CD4-positive, alpha-beta T cell treated with Interleukin-6 for 4 hours (primary cell): Measurements from ENCODE around the gene ELL.

Experiments
- DNase-seq: peaks from one replicate; pipeline ENCODE4 v3.0.0-alpha.2; 2020; ENCODE audit warnings: mixed read lengths

Gene ELL

DNA sequence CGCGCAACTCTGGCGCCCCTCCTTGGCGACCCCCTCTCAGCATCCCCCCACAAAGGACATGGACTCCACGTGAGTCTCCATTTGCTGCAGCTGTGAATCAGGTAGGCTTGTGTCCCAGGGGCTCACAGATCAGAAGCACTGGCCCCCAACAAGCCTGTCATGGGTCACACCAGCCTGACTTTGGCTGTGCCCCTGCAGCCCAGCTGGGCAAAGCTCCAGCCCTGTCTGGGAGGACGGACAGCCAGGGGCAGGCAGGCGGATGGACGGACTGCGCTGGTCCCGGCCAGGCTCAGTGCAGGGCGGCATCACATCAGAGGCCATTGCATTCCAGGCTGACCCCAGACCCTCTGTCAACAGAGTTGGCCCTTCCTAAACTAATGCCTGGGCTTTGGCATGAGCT lies 55.5 kb downstream of the ELL start:
- DNase-seq = no peak

DNA sequence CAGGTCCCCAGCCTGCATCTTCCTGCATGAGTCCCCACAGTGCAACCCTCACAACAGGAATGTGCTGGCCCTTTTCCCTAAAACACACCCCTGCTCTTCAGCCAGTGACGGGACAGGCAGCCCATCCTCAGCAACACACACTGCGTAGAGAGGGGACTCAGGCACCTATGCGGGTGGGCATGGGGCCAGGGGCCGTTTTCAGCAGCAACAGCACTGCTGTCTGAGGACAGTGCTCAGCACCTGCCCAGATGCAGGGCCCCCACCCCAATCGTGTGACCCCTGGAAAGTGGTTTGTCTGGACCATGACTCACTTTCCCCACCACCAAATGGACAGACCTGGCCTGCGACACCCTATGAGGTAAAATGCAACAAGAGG lies 55.9 kb downstream of the ELL start:
- no peak for DNase-seq

DNA sequence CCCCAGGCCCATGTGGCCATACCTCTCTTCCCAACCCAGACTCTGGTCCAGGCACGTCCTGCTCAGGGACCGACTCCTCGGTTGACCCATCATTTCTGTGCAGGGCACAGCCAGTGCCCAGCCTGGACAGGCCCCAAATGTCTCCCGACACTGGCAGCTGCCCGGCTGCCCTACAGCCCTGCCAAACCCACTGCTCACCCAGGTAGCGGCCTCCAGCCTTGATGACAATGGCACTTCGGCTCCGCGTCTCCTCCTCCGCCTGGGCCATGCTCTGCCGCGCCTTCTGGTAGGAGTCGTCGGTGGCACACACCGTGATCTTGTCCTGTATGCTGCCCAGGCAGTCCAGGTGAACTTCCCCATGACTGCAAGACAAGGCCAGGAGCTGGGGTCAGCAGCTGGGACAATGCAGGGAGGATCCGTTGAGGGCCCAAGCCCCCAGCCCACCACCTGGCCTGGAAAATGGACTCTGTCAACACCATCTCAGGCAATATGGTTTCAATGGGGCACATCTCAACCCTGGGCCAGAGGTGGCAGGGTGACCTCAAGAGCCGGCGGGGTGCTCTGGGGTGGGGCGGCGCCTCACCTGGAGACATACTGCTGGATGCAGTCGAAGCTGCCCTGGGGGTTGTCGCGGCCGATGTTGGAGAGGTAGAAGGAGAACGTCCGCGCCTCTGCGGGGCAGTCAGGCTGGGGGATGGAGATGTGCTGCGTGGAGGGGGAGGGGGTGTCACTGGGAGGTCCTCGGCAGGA lies 56.5 kb downstream of the ELL start:
- no peak for DNase-seq

DNA sequence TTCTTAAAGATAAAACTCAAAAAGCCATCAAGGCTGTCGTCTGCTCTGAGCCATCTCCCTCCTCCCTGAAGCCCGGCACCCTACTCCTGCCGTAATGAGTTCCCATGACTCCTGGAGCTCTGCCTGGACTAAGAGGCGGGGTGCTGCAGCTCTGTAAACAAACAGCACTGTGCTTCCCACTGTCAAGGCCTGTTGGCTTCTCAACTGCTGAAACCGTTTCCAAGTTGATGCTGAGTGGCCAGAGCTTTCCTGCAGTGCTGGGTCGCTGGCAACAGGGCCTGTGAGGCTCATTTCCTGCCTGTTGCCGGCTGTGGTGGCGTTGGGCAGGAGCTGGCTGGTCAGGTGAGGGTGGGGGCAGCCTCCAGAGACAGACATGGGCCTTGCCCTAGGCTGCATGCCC lies 57.2 kb downstream of the ELL start:
- DNase-seq = no peak

DNA sequence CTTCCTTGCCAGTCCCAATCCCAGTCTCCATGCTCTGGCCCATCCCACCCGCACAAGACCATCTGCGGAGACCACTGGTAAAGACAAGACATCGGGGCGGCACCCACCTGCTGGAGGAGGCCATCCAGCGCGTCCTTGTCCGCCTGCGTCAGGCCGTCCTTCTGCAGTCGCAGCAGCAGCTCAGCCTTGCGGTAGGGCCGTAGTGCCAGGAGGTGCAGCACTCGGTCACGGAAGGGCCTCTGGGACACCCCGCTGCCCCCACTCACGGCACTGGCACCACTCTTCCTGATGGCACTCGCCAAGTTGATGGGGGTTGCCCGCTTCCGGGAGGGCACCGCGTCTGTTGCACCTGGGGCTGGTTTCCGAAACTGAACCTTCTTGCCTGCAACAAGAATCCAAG lies 60.4 kb downstream of the ELL start:
- no peak for DNase-seq

DNA sequence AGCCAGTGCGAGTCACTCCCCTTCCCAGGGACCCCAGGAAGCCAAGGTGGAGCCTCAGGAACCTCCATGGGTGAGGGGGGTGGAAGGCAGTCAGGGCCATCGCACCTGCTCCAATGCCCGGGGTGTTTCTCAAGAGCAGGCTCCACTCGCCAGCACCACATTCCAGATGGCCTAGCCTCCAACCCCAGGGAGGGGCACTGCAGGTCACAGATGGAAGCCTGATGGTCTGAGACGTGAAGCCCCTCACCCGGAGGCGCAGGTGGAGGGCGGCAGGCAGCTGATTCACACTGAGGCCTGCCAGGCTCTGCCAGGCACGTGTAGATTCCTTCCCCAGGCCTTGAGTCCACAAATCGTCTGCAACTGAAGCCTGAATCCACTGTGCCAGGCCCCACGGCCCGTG lies 61.0 kb downstream of the ELL start:
- DNase-seq = no peak

DNA sequence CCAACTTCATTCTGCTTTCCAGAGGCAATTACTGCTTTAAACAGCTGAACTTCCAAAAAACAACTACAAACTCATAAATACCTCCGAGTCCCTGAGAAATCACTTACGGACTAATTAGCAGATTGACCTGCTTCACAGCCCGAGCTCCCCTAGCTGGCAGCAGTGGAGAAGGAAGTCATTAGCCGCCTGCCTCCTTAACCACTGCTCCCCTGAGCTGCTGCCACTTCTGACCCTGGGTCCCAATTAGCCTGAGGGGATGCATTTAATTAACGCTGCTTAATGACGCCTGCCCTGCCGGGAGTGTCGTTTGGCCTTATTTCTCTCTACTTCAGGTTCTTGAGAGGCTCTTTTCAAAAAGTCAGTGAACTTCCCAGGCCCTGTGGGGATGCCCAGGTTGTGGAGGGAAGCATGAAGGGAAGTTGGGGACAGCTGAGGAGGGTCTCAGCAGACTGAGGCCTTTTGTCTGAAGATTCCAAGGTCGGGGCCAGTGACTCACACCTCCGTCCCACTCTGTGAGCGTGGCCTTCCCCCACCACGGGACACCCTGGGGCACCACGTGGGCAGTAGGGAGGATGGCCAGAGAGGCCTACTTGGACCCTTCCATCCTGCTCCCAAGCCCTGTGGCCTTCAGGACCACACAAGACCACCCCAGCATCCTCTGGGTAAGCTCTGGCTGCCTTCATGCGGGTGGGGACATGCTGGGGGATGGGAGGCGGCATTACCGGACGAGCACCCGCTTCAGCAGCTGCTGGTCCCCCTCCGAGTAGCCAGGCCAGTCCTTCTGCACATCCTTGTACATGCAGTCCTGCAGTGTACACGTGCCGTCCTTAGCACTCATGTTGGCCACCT lies 64.2 kb downstream of the ELL start:
- DNase-seq = no peak

DNA sequence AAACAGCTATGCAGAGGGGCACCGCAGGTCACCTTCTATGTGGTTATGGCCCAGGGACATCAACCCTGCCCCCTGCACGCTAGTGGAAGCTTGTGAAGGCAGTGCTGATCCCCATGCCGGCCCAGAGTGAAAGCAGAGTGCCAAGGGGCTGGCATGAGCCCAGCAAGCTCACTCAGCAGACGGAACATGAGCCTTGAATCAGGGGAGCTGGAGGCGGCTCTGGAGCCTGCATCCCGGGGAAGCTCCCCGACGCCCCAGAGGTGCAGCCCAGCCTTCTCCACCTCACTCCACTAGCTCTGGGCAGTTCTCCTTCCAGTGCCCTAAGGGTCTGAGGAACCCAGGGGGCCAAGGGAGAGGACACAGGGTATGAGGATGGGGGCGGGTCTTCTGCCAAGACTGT lies 64.9 kb downstream of the ELL start:
- no peak for DNase-seq

DNA sequence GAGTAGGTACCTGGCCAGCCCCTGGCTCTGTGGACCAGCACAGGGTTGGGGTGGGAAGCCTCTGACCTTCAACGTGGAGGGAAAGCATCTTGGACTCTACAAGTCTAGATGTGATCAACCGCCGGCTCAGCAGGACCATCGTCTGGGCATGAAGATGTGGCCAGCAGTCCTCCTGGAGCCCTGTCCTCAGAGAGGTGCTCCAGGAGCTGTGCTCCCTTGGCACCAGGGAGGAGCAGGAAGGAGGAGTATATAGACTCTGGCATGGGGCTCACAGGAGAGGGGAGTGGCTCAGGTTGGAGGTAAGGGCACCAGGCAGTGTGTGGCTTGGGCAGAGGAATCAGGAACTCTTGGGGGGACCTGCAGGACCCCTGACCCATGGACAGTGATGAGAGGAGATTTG lies 65.6 kb downstream of the ELL start:
- no peak for DNase-seq

DNA sequence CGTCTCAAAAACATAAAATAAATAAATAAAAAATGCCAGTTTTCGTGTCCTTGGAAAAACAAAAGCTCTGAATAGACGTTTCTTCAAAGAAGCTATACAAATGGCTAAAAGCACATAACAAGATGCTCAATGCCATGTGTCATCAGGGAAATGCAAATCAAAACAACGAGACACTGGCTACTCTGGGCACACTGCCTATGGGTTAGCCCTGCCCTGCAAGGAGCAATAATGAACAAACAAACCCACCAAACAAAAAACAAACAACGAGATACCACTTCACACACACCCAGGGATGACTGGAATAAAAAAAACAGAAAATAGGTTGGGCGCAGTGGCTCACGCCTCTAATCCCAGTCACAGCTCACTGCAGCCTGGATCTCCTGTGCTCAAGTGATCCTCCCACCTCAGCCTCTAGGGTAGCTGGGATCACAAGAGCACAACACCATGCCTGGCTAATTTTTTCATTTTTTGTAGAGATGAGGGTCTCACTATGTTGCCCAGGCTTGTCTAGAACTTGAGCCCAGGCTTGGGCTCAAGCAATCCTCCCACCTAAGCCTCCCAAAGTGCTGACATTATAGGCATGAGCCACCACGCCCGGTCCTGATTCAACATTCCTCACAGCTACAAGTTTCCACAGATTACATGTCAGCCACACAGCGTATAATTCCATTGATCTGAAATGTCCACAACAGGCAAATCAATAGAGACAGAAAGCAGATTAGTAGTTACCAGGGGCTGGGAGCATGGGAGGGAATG lies 68.4 kb downstream of the ELL start:
- no peak for DNase-seq

DNA sequence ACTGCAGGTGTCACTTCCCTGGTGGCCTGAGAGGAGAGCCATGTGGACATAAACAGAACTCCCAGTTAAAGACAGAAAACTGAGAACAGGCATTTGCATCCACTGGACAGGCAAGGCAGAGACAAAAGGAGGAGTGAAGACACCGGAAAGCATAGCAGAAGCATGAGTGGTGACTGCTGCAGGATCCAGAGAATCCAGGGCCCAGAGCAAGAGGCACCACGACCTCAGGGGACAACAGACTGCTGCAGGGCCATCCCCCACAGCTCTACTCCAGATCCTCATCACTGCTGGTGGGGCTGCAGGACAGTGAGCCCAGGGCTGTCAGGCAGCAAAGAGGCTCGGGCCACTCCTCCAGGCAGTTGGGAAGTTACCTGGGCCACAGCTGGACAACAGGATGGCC lies 69.5 kb downstream of the ELL start:
- no peak for DNase-seq

DNA sequence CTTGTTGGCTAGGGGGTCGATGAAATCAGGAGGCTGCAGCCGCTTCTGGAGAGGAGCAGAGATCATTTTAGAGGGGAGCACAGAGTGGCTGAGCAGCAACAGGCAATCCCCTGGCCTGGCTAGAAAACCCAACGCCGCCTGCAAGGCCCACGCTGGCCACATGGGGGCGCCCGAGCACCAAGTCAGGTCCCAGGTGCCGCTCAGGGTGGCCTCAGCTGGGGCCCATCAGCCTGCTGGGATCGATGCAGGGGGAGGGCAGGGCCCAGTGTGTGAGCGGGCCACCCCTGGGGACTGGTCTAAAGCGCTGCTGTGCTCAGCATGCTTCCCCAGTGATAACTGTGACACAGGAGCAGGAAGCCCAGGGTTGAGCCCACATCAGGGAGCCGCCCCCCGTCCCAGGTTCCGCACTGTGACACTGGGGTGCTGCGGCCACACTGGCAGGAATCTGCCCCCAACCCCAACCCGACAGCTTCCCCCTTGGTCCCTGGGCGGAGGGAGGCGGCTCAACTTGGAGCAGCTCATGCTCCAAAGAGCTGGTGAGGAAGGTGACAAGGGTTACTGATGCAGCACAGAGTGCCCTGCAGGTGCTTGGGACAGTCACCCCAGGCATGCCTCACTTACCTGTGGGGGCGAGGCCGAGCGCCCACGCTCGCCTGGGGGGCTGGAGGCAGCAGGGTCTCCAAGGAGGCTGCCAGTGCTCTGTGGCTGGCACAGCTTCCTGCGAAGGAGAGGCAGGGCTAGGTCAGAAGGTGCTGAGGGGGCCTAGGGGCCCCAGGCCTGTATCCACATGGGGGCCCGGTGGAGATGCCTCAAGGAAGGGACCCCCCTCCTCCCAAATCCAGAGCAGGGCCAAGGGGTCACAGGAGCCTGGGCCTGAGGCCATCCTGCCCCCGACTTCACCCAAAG lies 70.7 kb downstream of the ELL start:
- DNase-seq = peak; percentile 87

DNA sequence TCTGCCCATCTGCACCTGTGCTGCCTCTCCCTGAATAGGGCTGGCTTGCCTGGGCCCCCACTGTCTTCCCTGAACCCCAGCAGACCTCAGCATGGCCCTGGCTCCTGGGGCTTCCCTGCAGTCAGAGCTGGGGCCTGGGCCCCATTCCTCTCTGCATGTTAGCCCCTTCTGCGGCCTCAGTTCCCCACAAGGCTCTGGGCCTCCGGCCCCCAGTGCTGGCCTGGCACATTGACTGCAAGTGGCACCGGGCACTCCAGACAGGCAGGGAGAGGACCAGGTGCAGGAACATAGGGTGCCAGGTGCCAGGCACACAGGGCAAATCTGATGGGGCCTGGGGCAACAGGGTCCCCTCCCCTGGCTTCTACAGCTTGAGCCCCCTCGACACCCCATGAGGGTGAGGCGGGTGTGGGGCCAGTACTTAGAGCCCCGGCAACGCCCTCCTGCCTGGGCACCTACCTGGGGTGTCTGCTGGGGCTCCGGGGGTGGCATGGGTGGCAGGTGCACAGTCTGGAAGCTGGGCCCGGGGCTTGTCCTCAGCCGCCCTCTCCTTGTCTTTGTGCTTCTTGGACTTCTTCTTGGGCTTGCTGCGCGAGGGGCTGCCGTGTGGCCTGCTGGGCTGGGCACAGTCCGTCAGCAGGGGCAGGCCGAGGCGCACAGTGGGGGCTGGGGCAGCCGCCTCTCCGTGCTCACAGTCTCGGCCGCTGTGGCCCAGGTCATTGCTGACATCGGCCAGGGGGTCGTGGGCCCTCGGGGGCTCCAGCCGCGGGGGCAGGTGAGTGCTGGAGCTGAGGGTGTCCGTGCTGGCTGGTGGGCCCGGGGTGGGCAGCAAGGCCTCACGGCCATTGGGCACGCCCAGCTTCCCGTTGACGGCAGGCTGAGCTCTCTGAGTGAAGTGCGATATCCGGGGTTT lies 71.6 kb downstream of the ELL start:
- no peak for DNase-seq

DNA sequence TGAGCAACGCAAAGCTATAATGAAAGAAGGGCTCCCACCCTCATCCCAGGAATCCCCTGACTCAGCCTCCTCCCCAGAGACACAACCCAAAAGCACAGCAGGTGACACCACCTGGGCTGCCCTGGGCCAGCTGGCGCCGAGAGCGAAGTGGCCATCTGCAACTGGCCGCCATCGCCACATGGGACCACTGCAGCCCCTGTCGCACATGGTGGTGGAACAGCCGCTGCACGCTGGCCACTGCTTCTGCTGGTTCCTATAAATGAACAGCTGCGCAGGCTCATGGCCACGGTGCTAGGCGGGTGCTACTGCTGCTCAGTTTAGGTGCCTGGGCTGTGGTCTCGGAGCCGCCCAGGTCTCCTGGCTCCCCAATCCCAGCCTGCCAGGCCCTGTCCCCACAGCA lies 72.3 kb downstream of the ELL start:
- no peak for DNase-seq

DNA sequence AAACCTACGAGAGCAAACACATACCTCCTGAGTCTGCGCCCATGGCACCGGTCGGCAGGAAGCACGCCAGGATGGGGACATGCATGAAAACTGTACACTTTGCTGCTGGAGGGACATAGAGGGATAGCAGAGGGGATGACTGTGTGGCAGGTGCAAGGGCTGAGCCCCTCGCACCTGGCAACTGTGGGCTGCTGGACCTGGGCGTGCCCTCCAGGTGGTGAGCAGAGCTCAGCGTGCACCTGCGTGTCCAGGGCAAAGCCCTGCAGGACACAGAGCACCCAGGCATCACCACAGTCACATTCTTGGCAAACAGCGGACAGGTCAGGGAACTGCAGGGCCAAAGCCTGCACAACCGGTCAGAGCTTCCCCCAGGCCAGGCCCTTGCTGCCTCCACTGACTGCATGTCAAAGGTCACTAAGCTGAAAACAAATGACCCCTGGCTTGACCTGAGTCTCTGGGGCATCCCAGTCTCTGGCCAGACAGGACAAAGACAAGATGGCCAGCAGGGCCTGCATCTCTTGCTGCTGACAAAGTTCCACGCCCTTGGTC lies 75.0 kb downstream of the ELL start:
- DNase-seq = no peak

DNA sequence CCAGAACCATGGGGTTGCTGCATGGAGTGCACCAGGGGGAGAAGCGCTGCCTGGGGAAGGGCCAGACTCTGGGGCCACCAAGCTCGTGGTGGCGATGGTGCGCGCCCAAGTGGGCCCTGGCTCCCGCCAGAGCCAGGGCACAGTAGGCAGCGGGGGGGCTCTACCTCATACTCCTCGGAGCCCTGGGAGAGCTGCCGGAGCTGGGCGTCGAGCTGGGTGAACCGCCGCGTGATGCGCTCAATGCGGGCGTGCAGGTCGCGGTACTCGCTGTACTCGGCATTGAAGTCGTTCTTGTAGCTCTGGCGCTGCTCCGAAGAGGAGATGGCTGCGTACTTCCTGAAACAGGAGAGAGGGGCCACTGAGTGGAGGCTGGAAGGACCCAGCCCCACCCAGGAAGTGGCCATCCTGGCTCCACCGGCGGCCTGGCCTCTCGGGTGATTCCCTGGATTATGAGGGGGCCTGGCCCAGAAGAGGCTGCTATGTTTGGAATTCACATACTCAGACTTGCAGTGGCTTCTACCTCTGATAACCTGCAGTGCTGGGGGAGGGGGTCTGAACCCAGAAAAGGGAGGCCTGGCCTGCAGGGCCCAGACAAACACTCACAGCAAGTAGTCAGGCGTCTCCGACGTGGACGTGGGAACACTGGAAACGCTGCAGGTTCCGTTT lies 75.6 kb downstream of the ELL start:
- DNase-seq = no peak

DNA sequence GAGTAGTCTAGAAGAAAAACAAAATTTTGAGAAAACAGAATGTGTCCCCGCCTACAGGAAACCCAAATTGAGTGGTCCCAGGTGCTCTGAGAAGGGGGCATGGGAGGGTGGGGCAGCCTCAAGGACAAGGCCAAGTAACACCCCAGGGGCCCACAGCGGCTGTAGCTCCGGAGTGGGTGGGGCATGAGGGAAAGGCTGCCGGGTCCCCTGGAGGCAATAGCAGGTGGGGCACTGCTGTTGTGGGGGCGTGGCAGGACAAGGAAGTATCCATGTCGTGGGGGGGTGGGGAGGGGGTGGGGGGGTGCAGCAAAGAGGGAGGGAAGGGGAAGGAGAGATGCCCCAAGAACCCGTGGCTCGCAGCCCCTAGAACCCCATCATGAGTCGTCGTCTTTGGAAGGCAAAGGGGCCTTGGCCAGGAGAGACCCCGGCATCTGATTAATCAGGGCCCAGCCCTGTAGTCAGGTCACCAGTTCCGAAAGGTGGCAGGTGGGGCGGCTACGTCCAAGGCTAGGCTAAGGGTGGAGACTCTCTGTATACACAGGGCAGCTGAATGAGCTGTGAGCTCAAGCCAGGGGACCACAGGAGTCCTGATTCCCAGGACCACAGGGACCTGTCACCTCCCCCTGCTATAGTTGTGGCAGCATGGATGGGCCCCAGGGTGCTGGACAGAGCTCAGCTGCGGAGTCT lies 76.5 kb downstream of the ELL start:
- DNase-seq = no peak

DNA sequence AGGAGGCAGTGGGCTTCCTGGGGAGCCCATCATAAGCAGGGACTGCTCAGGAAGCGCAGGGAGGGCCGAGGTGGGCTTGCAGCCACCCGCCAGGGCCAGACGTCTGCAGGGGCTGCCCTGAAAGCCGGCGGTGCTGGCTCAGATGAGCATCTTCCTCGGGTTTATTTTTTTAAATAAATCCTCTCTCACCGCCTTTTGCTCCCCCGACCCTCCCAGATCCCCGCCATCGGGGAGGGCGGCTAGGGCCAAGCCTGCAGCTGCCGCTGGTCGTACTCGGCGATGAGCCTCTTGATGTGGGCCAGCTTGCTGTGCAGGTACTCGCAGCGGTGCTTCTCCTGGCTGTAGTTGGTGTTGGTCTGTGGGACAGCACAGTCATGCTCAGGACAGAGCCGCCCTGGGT lies 77.4 kb downstream of the ELL start:
- DNase-seq = no peak

DNA sequence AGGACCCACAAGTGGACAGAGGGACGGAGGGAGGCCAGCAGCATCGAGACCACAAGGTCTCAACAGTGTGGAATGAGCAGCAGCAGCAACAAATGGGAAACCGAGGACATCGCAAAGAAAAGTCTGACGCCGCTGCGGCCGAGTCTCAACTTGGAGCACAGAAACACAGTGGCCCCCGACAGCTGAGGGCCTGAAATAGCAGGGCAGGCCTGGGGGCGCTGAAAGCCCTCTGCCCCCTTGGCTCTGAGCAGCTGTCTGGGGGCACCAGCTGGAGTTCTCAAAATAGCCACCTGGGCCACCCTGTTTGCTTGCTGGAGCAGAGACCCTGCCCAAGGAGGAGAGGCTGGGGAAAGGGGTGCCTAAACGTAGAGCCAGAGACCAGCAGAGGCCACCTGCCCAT lies 78.0 kb downstream of the ELL start:
- no peak for DNase-seq

DNA sequence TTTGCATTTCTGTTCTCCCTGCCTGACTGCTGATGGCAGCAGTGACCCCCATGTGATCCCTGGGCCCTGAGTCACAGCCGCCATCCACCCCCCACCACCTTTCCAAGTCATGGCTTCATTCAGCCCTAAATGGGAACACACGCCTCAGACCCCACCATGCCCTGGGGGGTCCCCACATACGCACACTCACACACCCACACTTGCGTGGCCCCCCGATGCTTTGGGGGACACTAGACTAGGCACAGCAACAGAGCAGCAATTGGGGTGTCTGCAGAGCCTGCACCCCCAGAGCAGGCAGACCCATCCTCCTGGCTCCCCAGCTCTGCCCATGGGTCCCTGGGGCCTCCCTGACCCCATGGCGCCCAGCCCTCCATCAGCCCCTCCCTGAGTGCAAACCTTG lies 78.5 kb downstream of the ELL start:
- no peak for DNase-seq
